Breast epithelium (tissue), 3 donors: ENCODE data around the gene SLC27A2.

Experiments
- CTCF ChIP-seq, 3 donors: fragments of 450-650 bp; IDR thresholded peaks; one replicate each; pipeline ENCODE4 v1.5.1; 2016 to 2017; ENCODE audit warnings: antibody characterized with exemption in 3 of 3, mild to moderate bottlenecking in 3 of 3, moderate library complexity in 3 of 3
- POLR2AphosphoS5 ChIP-seq, 3 donors: sonication (generic); formaldehyde crosslinking; IDR thresholded peaks; one replicate each; pipeline ENCODE4 v1.6.1; 2017; ENCODE audit warnings: antibody characterized with exemption in 3 of 3

- TF ChIP-seq CTCF (IDR thresholded peaks at IDR 0.05), result no peak
- TF ChIP-seq POLR2AphosphoS5 (IDR thresholded peaks at IDR 0.05), result no peak
Observed at GRCh38 chr15:50251638-50252182, 69.7 kb downstream of the SLC27A2 start.
